Measurements from ENCODE around the gene NOLC1. TPM values are rescaled to one million over a fixed set of nuclear protein-coding genes. Genes with fewer than 3 reads are reported as not detected.

Gene NOLC1
- total RNA-seq, 1 donor from 2014 or later = 95.1 TPM

GRCh38 chr10:102159051-102159597, 6.9 kb downstream of the NOLC1 start:
- CTCF ChIA-PET = interaction anchor here (0.6 kb wide), 1 partner anchor 10 kb away, joined by 3 read pairs; no protein-coding TSS in a partner anchor
- H3K27ac Mint-ChIP-seq = no peak overlapping the region
- DNase-seq (no peak), ATAC-seq (ENCODE audit: low read depth) (no peak)
- TF ChIP-seq CTCF (IDR thresholded peaks at IDR 0.05) = no peak
- intact Hi-C loops (cut with micrococcal nuclease) = loop anchor here (10.0 kb wide), 1 partner anchor 86 kb away; the partner anchor contains the start of genes GBF1 and PITX3
- H3K9me3 Mint-ChIP-seq = no peaks in the 10 kb centered on the region
- H3K4me1 Mint-ChIP-seq = peaks cover 8% of the 10 kb centered on the region
- POLR2A ChIA-PET = no interaction called here
- peaks cover 90% of the 10 kb centered on the region for H3K36me3 Mint-ChIP-seq (ENCODE audit: low read depth)
- no peak overlapping the region for H3K4me3 Mint-ChIP-seq
- no peaks in the 10 kb centered on the region for H3K27me3 Mint-ChIP-seq

DNA sequence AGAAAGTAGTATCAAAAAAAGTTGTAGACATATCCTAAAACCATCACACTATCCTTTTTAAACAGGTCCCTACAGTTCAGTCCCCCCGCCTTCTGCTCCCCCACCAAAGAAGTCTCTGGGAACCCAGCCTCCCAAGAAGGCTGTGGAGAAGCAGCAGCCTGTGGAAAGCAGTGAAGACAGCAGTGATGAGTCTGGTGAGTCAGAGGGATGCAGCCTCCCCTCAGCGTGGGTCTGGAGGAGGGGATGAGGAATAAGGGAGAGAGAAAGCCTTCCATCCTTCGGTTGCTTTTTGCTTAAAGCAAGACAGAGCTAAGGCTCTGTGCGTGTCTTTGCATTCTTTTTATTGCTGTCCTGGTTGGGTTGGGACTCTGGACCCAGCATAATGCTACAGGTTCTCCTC, 7.6 kb downstream of the NOLC1 start:
- DNase-seq = no peak
- intact Hi-C loops (cut with micrococcal nuclease) = loop anchor here (10.0 kb wide), 1 partner anchor 85 kb away; the partner anchor contains the start of genes GBF1 and PITX3
- TF ChIP-seq CTCF (IDR thresholded peaks at IDR 0.05) = no peak
- Mint-ChIP-seq H3K27me3 (no peaks in the 10 kb centered on the region), H3K9me3 (no peaks in the 10 kb centered on the region), H3K4me1 (peaks cover 3% of the 10 kb centered on the region), H3K36me3 (ENCODE audit: low read depth) (peaks cover 91% of the 10 kb centered on the region), H3K27ac (no peak overlapping the region), H3K4me3 (no peak overlapping the region)
- ChIA-PET POLR2A (no interaction called here), CTCF (interaction anchor here (2.3 kb wide), 1 partner anchor 9 kb away, joined by 11 read pairs; no protein-coding TSS in a partner anchor)
- no peak for ATAC-seq (ENCODE audit: low read depth)

DNA sequence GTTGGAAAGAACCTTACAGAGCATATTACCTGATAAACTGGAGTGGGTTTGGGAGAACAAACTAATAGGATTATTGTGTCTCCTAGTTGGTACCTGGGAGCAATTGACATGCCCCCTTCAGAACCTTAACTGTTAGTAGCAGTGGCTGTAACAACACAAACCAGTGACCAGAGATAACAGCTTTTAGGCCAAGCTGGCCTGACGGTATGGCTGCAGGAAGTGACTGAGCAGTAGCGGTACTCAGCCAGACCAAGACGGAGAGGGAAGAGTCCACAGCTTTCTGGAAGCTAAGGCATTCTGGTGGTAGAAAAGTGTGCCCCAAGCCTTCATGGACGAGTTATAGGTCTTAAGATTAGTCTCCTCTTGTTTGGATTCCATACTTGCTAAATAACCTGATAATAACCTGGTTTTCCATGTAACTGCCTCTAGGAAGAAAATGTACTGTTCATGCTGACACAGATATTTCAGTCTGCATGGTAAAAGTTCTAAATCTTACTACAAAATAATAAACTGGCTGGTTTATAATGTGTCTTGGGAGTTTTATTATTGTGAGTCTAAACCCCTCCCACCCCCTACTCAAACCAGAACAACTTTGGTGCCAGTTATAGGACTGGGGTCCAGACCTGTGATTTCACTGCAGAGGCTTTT, 11.3 kb downstream of the NOLC1 start:
- TF ChIP-seq CTCF (IDR thresholded peaks at IDR 0.05) = no peak
- Mint-ChIP-seq H3K9me3 (no peaks in the 10 kb centered on the region), H3K27me3 (no peaks in the 10 kb centered on the region), H3K4me1 (no peaks in the 10 kb centered on the region), H3K36me3 (ENCODE audit: low read depth) (peaks cover 59% of the 10 kb centered on the region), H3K4me3 (no peak overlapping the region), H3K27ac (no peak overlapping the region)
- POLR2A ChIA-PET = no interaction called here
- intact Hi-C loops (cut with micrococcal nuclease) = no loop called here
- CTCF ChIA-PET = no interaction called here
- DNase-seq = no peak
- ATAC-seq (ENCODE audit: low read depth) = no peak

- H3K27ac Mint-ChIP-seq = no peak overlapping the region
- DNase-seq (no peak), ATAC-seq (ENCODE audit: low read depth) (no peak)
- no peak overlapping the region for H3K4me3 Mint-ChIP-seq
- H3K36me3 Mint-ChIP-seq (ENCODE audit: low read depth) = peaks cover 21% of the 10 kb centered on the region
- ChIA-PET POLR2A (no interaction called here), CTCF (interaction anchor here (1.0 kb wide), 1 partner anchor 62 kb away, joined by 3 read pairs; no protein-coding TSS in a partner anchor)
- peaks cover 5% of the 10 kb centered on the region for H3K4me1 Mint-ChIP-seq
- H3K27me3 Mint-ChIP-seq = no peaks in the 10 kb centered on the region
- no peak for TF ChIP-seq CTCF (IDR thresholded peaks at IDR 0.05)
- no peaks in the 10 kb centered on the region for H3K9me3 Mint-ChIP-seq
- intact Hi-C loops (cut with micrococcal nuclease) = loop anchor here (5.0 kb wide), 1 partner anchor 59 kb away; the partner anchor contains the start of gene ELOVL3
Measured at GRCh38 chr10:102167861-102168260, 15.7 kb downstream of the NOLC1 start.

- no peak for TF ChIP-seq CTCF (IDR thresholded peaks at IDR 0.05)
- DNase-seq = no peak
- ChIA-PET POLR2A (interaction anchor here (0.6 kb wide), 1 partner anchor 42 kb away, joined by 3 read pairs; no protein-coding TSS in a partner anchor), CTCF (interaction anchor here (1.1 to 4.4 kb wide), 4 partner anchors 13 to 413 kb away, joined by 3 to 37 read pairs (median 12); no protein-coding TSS in a partner anchor)
- H3K4me1 Mint-ChIP-seq = peaks cover 5% of the 10 kb centered on the region
- no peak overlapping the region for H3K27ac Mint-ChIP-seq
- H3K36me3 Mint-ChIP-seq (ENCODE audit: low read depth) = peaks cover under 1% of the 10 kb centered on the region
- H3K27me3 Mint-ChIP-seq = no peaks in the 10 kb centered on the region
- intact Hi-C loops (cut with micrococcal nuclease) = no loop called here
- H3K4me3 Mint-ChIP-seq = peak overlapping the region; percentile 11
- ATAC-seq (ENCODE audit: low read depth) = no peak
- H3K9me3 Mint-ChIP-seq = no peaks in the 10 kb centered on the region
Measured at GRCh38 chr10:102170602-102171001, 18.4 kb downstream of the NOLC1 start.

Data from activated B cell treated with CpG ODN at 0.5 μM for 24 hours (primary cell).